ENCODE measurements around the gene ENPP3.

DNA sequence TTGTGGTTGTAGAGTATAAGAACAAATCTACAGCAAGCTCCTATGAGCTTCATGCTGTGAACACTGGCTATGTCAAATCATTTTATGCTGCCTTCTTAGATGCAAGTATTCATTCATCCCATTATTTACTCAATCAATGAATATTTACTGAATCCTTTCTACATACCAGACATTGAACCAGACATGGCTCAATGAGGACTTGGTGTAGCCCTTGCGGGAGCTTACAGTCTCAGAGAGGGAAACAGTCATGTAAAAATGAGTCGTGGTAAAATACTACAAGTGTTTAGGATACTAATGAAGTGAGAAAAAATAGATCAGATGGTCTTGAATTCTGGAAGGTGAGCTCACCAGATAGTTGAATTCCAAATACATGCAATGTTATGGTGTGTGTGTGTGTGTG is 125.9 kb downstream of the ENPP3 start:
- TF ChIP-seq, protein P1, sequence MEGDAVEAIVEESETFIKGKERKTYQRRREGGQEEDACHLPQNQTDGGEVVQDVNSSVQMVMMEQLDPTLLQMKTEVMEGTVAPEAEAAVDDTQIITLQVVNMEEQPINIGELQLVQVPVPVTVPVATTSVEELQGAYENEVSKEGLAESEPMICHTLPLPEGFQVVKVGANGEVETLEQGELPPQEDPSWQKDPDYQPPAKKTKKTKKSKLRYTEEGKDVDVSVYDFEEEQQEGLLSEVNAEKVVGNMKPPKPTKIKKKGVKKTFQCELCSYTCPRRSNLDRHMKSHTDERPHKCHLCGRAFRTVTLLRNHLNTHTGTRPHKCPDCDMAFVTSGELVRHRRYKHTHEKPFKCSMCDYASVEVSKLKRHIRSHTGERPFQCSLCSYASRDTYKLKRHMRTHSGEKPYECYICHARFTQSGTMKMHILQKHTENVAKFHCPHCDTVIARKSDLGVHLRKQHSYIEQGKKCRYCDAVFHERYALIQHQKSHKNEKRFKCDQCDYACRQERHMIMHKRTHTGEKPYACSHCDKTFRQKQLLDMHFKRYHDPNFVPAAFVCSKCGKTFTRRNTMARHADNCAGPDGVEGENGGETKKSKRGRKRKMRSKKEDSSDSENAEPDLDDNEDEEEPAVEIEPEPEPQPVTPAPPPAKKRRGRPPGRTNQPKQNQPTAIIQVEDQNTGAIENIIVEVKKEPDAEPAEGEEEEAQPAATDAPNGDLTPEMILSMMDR (IDR thresholded peaks at IDR 0.05) = no peak
- TF ChIP-seq POLR2AphosphoS5 (IDR thresholded peaks at IDR 0.05; ENCODE audit: low read depth, low read length) (no peak), YY1 (IDR thresholded peaks at IDR 0.05; ENCODE audit: low read depth) (no peak), ELF1 (IDR thresholded peaks at IDR 0.05) (no peak), EP300 (IDR thresholded peaks at IDR 0.05; ENCODE audit: borderline replicate concordance in 1 of 2, low read depth in 1 of 2, low read length in 1 of 2) (no peak), JUND (IDR thresholded peaks at IDR 0.05) (no peak), MEF2A (IDR thresholded peaks at IDR 0.05; ENCODE audit: borderline replicate concordance, low read depth) (no peak)
- TF ChIP-seq, protein P2, sequence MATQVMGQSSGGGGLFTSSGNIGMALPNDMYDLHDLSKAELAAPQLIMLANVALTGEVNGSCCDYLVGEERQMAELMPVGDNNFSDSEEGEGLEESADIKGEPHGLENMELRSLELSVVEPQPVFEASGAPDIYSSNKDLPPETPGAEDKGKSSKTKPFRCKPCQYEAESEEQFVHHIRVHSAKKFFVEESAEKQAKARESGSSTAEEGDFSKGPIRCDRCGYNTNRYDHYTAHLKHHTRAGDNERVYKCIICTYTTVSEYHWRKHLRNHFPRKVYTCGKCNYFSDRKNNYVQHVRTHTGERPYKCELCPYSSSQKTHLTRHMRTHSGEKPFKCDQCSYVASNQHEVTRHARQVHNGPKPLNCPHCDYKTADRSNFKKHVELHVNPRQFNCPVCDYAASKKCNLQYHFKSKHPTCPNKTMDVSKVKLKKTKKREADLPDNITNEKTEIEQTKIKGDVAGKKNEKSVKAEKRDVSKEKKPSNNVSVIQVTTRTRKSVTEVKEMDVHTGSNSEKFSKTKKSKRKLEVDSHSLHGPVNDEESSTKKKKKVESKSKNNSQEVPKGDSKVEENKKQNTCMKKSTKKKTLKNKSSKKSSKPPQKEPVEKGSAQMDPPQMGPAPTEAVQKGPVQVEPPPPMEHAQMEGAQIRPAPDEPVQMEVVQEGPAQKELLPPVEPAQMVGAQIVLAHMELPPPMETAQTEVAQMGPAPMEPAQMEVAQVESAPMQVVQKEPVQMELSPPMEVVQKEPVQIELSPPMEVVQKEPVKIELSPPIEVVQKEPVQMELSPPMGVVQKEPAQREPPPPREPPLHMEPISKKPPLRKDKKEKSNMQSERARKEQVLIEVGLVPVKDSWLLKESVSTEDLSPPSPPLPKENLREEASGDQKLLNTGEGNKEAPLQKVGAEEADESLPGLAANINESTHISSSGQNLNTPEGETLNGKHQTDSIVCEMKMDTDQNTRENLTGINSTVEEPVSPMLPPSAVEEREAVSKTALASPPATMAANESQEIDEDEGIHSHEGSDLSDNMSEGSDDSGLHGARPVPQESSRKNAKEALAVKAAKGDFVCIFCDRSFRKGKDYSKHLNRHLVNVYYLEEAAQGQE (IDR thresholded peaks at IDR 0.05; ENCODE audit: low read depth, low read length) = no peak
- TF ChIP-seq, protein P3, sequence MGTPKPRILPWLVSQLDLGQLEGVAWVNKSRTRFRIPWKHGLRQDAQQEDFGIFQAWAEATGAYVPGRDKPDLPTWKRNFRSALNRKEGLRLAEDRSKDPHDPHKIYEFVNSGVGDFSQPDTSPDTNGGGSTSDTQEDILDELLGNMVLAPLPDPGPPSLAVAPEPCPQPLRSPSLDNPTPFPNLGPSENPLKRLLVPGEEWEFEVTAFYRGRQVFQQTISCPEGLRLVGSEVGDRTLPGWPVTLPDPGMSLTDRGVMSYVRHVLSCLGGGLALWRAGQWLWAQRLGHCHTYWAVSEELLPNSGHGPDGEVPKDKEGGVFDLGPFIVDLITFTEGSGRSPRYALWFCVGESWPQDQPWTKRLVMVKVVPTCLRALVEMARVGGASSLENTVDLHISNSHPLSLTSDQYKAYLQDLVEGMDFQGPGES (IDR thresholded peaks at IDR 0.05; ENCODE audit: low read depth, low read length) = no peak
- TF ChIP-seq, protein P4, sequence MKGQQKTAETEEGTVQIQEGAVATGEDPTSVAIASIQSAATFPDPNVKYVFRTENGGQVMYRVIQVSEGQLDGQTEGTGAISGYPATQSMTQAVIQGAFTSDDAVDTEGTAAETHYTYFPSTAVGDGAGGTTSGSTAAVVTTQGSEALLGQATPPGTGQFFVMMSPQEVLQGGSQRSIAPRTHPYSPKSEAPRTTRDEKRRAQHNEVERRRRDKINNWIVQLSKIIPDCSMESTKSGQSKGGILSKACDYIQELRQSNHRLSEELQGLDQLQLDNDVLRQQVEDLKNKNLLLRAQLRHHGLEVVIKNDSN (IDR thresholded peaks at IDR 0.05; ENCODE audit: borderline replicate concordance, low read depth) = no peak
